ENCODE results near the gene ANAPC16.
A peak's percentile ranks its signal among the peaks of the same experiment; 100 is the strongest.
"Not testable (repeated sequence)": the region's sequence is repeated elsewhere in the genome, so short reads cannot be mapped to it uniquely, and the experiment has no call there.

The ANAPC16 gene

GRCh38 chr10:72244573-72245038 lies 28.8 kb downstream of the ANAPC16 start:
- TF ChIP-seq SNAI2 (CRISPR knock-in tag; IDR thresholded peaks at IDR 0.05) (no peak), ESRRG (CRISPR knock-in tag; IDR thresholded peaks at IDR 0.05) (no peak), GLIS3 (CRISPR knock-in tag; IDR thresholded peaks at IDR 0.05) (no peak), TCF4 (CRISPR knock-in tag; IDR thresholded peaks at IDR 0.05; ENCODE audit: borderline replicate concordance) (no peak)
- peak; percentile 16; the same call in 2 of the 3 replicates for ATAC-seq

GRCh38 chr10:72245949-72246525 lies 30.2 kb downstream of the ANAPC16 start:
- no peak for ATAC-seq
- TF ChIP-seq ZC3H10 (CRISPR knock-in tag; IDR thresholded peaks at IDR 0.05): no peak
- no peak for TF ChIP-seq CSRNP3 (CRISPR knock-in tag; IDR thresholded peaks at IDR 0.05)
- no peak for TF ChIP-seq BACH2 (CRISPR knock-in tag; IDR thresholded peaks at IDR 0.05; ENCODE audit: borderline replicate concordance)
- no peak for TF ChIP-seq SNAI2 (CRISPR knock-in tag; IDR thresholded peaks at IDR 0.05)
- TF ChIP-seq TSHZ2 (CRISPR knock-in tag; IDR thresholded peaks at IDR 0.05): no peak
- no peak for TF ChIP-seq PPARA (CRISPR knock-in tag; IDR thresholded peaks at IDR 0.05; ENCODE audit: borderline replicate concordance)
- TF ChIP-seq RARB (CRISPR knock-in tag; IDR thresholded peaks at IDR 0.05): no peak

GRCh38 chr10:72248468-72249151 lies 32.8 kb downstream of the ANAPC16 start:
- ATAC-seq: no peak
- TF ChIP-seq ZFP30 (CRISPR knock-in tag; IDR thresholded peaks at IDR 0.05) (no peak), SNAI2 (CRISPR knock-in tag; IDR thresholded peaks at IDR 0.05) (no peak), CREB5 (CRISPR knock-in tag; IDR thresholded peaks at IDR 0.05; ENCODE audit: low read depth) (no peak)

GRCh38 chr10:72249176-72249862 lies 33.5 kb downstream of the ANAPC16 start:
- not testable (repeated sequence) for ATAC-seq

- TF ChIP-seq TCF4 (CRISPR knock-in tag; IDR thresholded peaks at IDR 0.05; ENCODE audit: borderline replicate concordance): no peak
- TF ChIP-seq TOX (CRISPR knock-in tag; IDR thresholded peaks at IDR 0.05; ENCODE audit: borderline replicate concordance): no peak
- no peak for TF ChIP-seq TSHZ2 (CRISPR knock-in tag; IDR thresholded peaks at IDR 0.05)
- TF ChIP-seq CSDC2 (CRISPR knock-in tag; IDR thresholded peaks at IDR 0.05): no peak
- ATAC-seq: peak; percentile 81
Observed at GRCh38 chr10:72250666-72251065, 34.9 kb downstream of the ANAPC16 start.

Data from SK-N-SH treated with all-trans-retinoic acid at 6 μM for 48 hours (cell line).